H9 (cell line): ENCODE results near the gene ADAMTSL2. TPM values are rescaled to one million over a fixed set of nuclear protein-coding genes. Genes with fewer than 3 reads are reported as not detected.

ENCODE experiments used
- DNase-seq: peaks from one replicate; pipeline ENCODE4 v3.0.0-alpha.2; 2017
- H2AFZ ChIP-seq: one replicate; pipeline ENCODE4 v1.6.1; 2013; ENCODE audit warnings: mild to moderate bottlenecking, low read length, control low read depth, moderate library complexity
- H2AK5ac ChIP-seq: 2 replicates; pipeline ENCODE4 v1.6.1; 2013; ENCODE audit warnings: low read length, control low read depth, mixed read lengths; ENCODE audit not compliant: insufficient read length
- H2BK120ac ChIP-seq: one replicate; pipeline ENCODE4 v1.6.1; 2013; ENCODE audit warnings: low read depth, mild to moderate bottlenecking, low read length, control low read depth, inconsistent platforms; ENCODE audit not compliant: poor library complexity, severe bottlenecking
- H2BK12ac ChIP-seq: 2 replicates; pipeline ENCODE4 v1.6.1; 2013; ENCODE audit warnings: low read length, control low read depth, mixed read lengths, low read depth; ENCODE audit not compliant: insufficient read length
- H2BK15ac ChIP-seq: 2 replicates; pipeline ENCODE4 v1.6.1; 2013; ENCODE audit warnings: low read depth, low read length, control low read depth
- H2BK20ac ChIP-seq: one replicate; pipeline ENCODE4 v1.6.1; 2013; ENCODE audit warnings: low read depth, mild to moderate bottlenecking, low read length, control low read depth, inconsistent platforms; ENCODE audit not compliant: poor library complexity, severe bottlenecking
- H2BK5ac ChIP-seq: 2 replicates; pipeline ENCODE4 v1.6.1; 2013; ENCODE audit warnings: low read length, control low read depth, mixed read lengths; ENCODE audit not compliant: insufficient read length
- H3K14ac ChIP-seq: 2 replicates; pipeline ENCODE4 v1.6.1; 2013; ENCODE audit warnings: low read length, control low read depth; ENCODE audit not compliant: insufficient read depth
- H3K18ac ChIP-seq: 2 replicates; pipeline ENCODE4 v1.6.1; 2013; ENCODE audit warnings: low read depth, mild to moderate bottlenecking, mixed read lengths, low read length, control low read depth; ENCODE audit not compliant: insufficient read length
- H3K23ac ChIP-seq: 2 replicates; pipeline ENCODE4 v1.6.1; 2013; ENCODE audit warnings: low read length, control low read depth, mixed read lengths, low read depth; ENCODE audit not compliant: insufficient read length
- H3K23me2 ChIP-seq: 2 replicates; pipeline ENCODE4 v1.6.1; 2013; ENCODE audit warnings: low read depth, mild to moderate bottlenecking, mixed read lengths, low read length, control low read depth; ENCODE audit not compliant: insufficient read length, poor library complexity, severe bottlenecking
- H3K27ac ChIP-seq: 2 replicates; pipeline ENCODE4 v1.5.1; 2013; ENCODE audit warnings: low read length, control low read depth, mixed read lengths, low read depth; ENCODE audit not compliant: insufficient read length
- H3K27me3 ChIP-seq: 2 replicates; pipeline ENCODE4 v1.6.1; 2013; ENCODE audit warnings: low read length, control low read depth, inconsistent platforms; ENCODE audit not compliant: insufficient read depth
- H3K4ac ChIP-seq: 2 replicates; pipeline ENCODE4 v1.6.1; 2013; ENCODE audit warnings: low read depth, mild to moderate bottlenecking, control low read depth, inconsistent platforms, low read length, moderate library complexity
- H3K4me1 ChIP-seq: 2 replicates; pipeline ENCODE4 v1.6.1; 2013; ENCODE audit warnings: low read length, control low read depth, inconsistent platforms; ENCODE audit not compliant: insufficient read depth
- H3K4me2 ChIP-seq: 2 replicates; pipeline ENCODE4 v1.6.1; 2013; ENCODE audit warnings: low read length, control low read depth, mixed read lengths; ENCODE audit not compliant: insufficient read length, insufficient read depth
- H3K56ac ChIP-seq: 2 replicates; pipeline ENCODE4 v1.6.1; 2013; ENCODE audit warnings: low read depth, mild to moderate bottlenecking, mixed read lengths, low read length, control low read depth; ENCODE audit not compliant: insufficient read length
- H3K79me1 ChIP-seq: 2 replicates; pipeline ENCODE4 v1.6.1; 2013; ENCODE audit warnings: low read depth, mild to moderate bottlenecking, moderate library complexity, low read length, control low read depth, inconsistent platforms; ENCODE audit not compliant: insufficient read depth, poor library complexity, severe bottlenecking
- H3K79me2 ChIP-seq: 2 replicates; pipeline ENCODE4 v1.6.1; 2013; ENCODE audit warnings: low read length, control low read depth, inconsistent platforms; ENCODE audit not compliant: insufficient read depth
- H3K9ac ChIP-seq: 2 replicates; pipeline ENCODE4 v1.6.1; 2013; ENCODE audit warnings: low read length, control low read depth, mixed read lengths; ENCODE audit not compliant: insufficient read length; ENCODE audit errors: extremely low read depth
- H3K9me3 ChIP-seq: one replicate; pipeline ENCODE4 v1.6.1; 2013; ENCODE audit warnings: low read depth, low read length, inconsistent platforms; ENCODE audit not compliant: control insufficient read depth
- H3T11ph ChIP-seq: one replicate; pipeline ENCODE4 v1.6.1; 2013; ENCODE audit warnings: mild to moderate bottlenecking, low read length, control low read depth, inconsistent platforms
- H4K20me1 ChIP-seq: one replicate; pipeline ENCODE4 v1.6.1; 2013; ENCODE audit not compliant: control insufficient read depth, insufficient read length, insufficient read depth
- H4K5ac ChIP-seq: 2 replicates; pipeline ENCODE4 v1.6.1; 2013; ENCODE audit warnings: low read depth, mild to moderate bottlenecking, mixed read lengths, low read length, control low read depth; ENCODE audit not compliant: insufficient read length
- H4K8ac ChIP-seq: replicated peaks from 2 replicates; pipeline ENCODE4 v1.6.1; 2013; ENCODE audit warnings: low read length, control low read depth, mixed read lengths, low read depth; ENCODE audit not compliant: insufficient read length
- H4K91ac ChIP-seq: 2 replicates; pipeline ENCODE4 v1.6.1; 2013; ENCODE audit warnings: low read depth, mild to moderate bottlenecking, moderate library complexity, mixed read lengths, low read length, control low read depth; ENCODE audit not compliant: insufficient read length
- H3K27ac Mint-ChIP-seq, 3 experiments: 2 replicates in 2 of 3; 3 replicates in 1 of 3; pipeline ENCODE4 v1.8.0; 2020 to 2021; ENCODE audit warnings: mixed read lengths in 3 of 3, mild to moderate bottlenecking in 1 of 3, moderate library complexity in 1 of 3
- H3K27me3 Mint-ChIP-seq: 2 replicates; pipeline ENCODE4 v1.8.0; 2021; ENCODE audit warnings: low read depth, mild to moderate bottlenecking, moderate library complexity, mixed read lengths
- H3K36me3 Mint-ChIP-seq, 3 experiments: 2 replicates in 2 of 3; 3 replicates in 1 of 3; pipeline ENCODE4 v1.8.0; 2020 to 2021; ENCODE audit warnings: low read depth in 3 of 3, mixed read lengths in 3 of 3; ENCODE audit not compliant: insufficient read depth in 1 of 3
- H3K4me1 Mint-ChIP-seq, 2 experiments: 2 replicates each; pipeline ENCODE4 v1.8.0; 2020; ENCODE audit warnings: mixed read lengths in 2 of 2
- H3K4me3 Mint-ChIP-seq, 2 experiments: 2 replicates in 1 of 2; 3 replicates in 1 of 2; pipeline ENCODE4 v1.8.0; 2020 to 2021; ENCODE audit warnings: mild to moderate bottlenecking in 2 of 2, mixed read lengths in 2 of 2, moderate library complexity in 1 of 2
- H3K9me3 Mint-ChIP-seq, 2 experiments: 2 replicates in 1 of 2; 3 replicates in 1 of 2; pipeline ENCODE4 v1.8.0; 2020; ENCODE audit warnings: mild to moderate bottlenecking in 2 of 2, mixed read lengths in 2 of 2, moderate library complexity in 1 of 2
- CTCF ChIP-seq: fragments of 200-600 bp; sonication (generic); conservative IDR thresholded peaks from 3 replicates; pipeline ENCODE4 v1.8.0; 2021; ENCODE audit warnings: antibody characterized with exemption, mild to moderate bottlenecking
- WGBS: extraction: QIAGEN DNeasy Blood & Tissue Kit; methylation state at CpG from one replicate; pipeline ENCODE4 v1.1.7; 2013; ENCODE audit warnings: missing lambda C conversion rate, low lambda C conversion rate, mixed read lengths; ENCODE audit not compliant: insufficient read length; ENCODE audit errors: extremely low coverage; 5-methylcytosine and 5-hydroxymethylcytosine counted together
- total RNA-seq: library from RNA; stranded (reverse); gene quantifications from 2 replicates; pipeline ENCODE4 v1.2.1, GENCODE V29; 2021

The ADAMTSL2 gene
- total RNA-seq, 1 experiment from 2014 or later: 0.61 TPM

- no peak overlapping the region for H3K27ac Mint-ChIP-seq
- Histone ChIP-seq H3K79me2 (no peaks in the 10 kb centered on the region), H4K91ac (no peak overlapping the region), H4K5ac (no peak overlapping the region), H3K18ac (no peak overlapping the region), H2BK12ac (no peak overlapping the region), H3K56ac (no peak overlapping the region), H3K9ac (no peak overlapping the region), H2BK120ac (no peak overlapping the region), H3K27ac (no peak overlapping the region), H3K23me2 (peaks cover 3% of the 10 kb centered on the region), H2BK20ac (no peak overlapping the region), H3K9me3 (no peaks in the 10 kb centered on the region), H2BK5ac (no peak overlapping the region), H3K4me2 (peak overlapping the region; percentile 43), H3K4me1 (no peaks in the 10 kb centered on the region), H3K79me1 (no peaks in the 10 kb centered on the region), H4K8ac (no peak overlapping the region), H3K4ac (no peak overlapping the region), H4K20me1 (no peaks in the 10 kb centered on the region), H3T11ph (no peak overlapping the region), H2BK15ac (no peak overlapping the region; the same call in 1 of the 2 replicates), H3K14ac (peak overlapping the region; percentile 53; the same call in 1 of the 2 replicates), H2AFZ (no peak overlapping the region), H2AK5ac (no peak overlapping the region), H3K23ac (no peak overlapping the region), H3K27me3 (peaks cover 8% of the 10 kb centered on the region; the same call in 1 of the 2 replicates)
- no CpG with 5 or more reads among the region's 41 CpGs for WGBS
- TF ChIP-seq CTCF: no peak
- peak overlapping the region; percentile 15 to 44; a peak in 3 of 5 replicates for H3K4me3 Mint-ChIP-seq
- peaks cover 78% of the 10 kb centered on the region for H3K27me3 Mint-ChIP-seq
- no peaks in the 10 kb centered on the region for H3K36me3 Mint-ChIP-seq
- H3K4me1 Mint-ChIP-seq: peaks cover 9 to 29% of the 10 kb centered on the region in 2 experiments
- no peaks in the 10 kb centered on the region; a peak in 1 of 5 replicates for H3K9me3 Mint-ChIP-seq
- DNase-seq: no peak
Measured at GRCh38 chr9:133608889-133609288, 74.4 kb downstream of the ADAMTSL2 start.
